Esophagus squamous epithelium (tissue), 4 donors: ENCODE measurements around the gene CENPM.

ENCODE experiments used
- POLR2A ChIP-seq, 4 donors: fragments of 450-650 bp; IDR thresholded peaks; one replicate each; pipeline ENCODE4 v1.6.1; 2017; ENCODE audit warnings: antibody characterized with exemption in 4 of 4, mild to moderate bottlenecking in 4 of 4, moderate library complexity in 3 of 4
- TF ChIP-seq, protein P1 (sequence below), 6 experiments: fragments of 450-650 bp in 4 of 6; fragments of 200-600 bp in 2 of 6; sonication (generic) in 2 of 6; IDR thresholded peaks; one replicate each; pipeline ENCODE4 v1.5.1; 2016 to 2019; ENCODE audit warnings: antibody characterized with exemption in 6 of 6, mild to moderate bottlenecking in 4 of 6, moderate library complexity in 4 of 6

DNA sequence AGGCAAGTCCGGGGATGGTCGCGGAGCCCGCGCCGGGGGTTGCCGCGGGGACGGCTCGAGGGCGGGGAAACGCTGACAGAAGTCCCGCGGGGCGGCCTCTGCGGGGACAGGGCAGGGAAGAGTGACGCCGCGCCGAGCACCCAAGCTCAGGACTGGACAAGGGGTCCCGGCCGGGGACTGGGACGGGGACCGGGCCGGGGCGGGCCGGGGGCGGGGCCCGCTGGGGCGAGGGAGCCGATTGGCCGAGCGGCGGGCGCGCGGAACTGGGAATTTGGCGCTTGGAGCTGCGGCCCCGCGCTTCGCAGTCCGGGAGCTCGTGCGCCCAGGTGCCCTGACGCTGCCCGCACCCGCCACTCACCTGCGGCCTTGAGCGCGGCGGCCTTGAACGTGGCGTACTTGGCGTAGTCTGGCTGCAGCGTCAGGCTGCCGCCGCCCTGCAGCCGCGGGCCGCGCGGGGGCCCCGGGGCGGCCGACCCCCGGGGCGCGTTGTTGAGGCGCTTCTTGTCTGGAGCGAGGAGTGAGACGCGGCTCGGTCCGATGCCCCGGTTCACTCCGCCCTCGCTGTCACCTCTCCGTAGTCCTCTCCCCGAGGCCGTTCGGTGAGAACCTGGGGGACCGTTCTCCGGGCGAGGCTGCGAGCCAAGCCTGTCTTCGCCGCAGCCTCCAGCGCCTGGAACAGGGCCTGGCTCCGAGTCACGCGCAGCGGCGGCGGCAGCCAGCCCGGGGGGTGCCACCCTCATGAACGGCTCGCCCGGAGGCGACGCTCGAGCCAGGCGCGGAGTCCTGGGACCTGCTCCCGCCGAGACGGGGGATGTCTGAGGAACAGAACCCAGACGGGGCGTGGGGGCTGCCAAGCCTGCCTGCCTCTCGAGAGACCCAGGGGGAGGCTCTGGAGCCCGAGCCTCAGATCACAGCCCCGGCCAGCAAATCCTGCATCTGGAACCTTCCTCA is 36.6 kb downstream of the CENPM start:
- TF ChIP-seq, protein P1, sequence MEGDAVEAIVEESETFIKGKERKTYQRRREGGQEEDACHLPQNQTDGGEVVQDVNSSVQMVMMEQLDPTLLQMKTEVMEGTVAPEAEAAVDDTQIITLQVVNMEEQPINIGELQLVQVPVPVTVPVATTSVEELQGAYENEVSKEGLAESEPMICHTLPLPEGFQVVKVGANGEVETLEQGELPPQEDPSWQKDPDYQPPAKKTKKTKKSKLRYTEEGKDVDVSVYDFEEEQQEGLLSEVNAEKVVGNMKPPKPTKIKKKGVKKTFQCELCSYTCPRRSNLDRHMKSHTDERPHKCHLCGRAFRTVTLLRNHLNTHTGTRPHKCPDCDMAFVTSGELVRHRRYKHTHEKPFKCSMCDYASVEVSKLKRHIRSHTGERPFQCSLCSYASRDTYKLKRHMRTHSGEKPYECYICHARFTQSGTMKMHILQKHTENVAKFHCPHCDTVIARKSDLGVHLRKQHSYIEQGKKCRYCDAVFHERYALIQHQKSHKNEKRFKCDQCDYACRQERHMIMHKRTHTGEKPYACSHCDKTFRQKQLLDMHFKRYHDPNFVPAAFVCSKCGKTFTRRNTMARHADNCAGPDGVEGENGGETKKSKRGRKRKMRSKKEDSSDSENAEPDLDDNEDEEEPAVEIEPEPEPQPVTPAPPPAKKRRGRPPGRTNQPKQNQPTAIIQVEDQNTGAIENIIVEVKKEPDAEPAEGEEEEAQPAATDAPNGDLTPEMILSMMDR (IDR thresholded peaks at IDR 0.05) = no peak
- TF ChIP-seq POLR2A (IDR thresholded peaks at IDR 0.05) = no peak
